Endothelial cell of umbilical vein (primary cell): Measurements from ENCODE around the gene MAGEA12. TPM values are rescaled to one million over a fixed set of nuclear protein-coding genes. Genes with fewer than 3 reads are reported as not detected.
"Not testable (repeated sequence)": the region's sequence is repeated elsewhere in the genome, so short reads cannot be mapped to it uniquely, and the experiment has no call there.

Experiments
- BruUV-seq: library from RNA; stranded (reverse); fragments of 400-500 nt; replicated peaks from 2 replicates; lab custom pipeline; 2021; lab: Mats Ljungman, UMichigan
- CTCF ChIA-PET: fragments of 300-600, 350-600 bp; sonication (Branson Sonifier 250); formaldehyde crosslinking; loops from one replicate; lab custom pipeline; 2021; ENCODE audit warnings: antibody characterized with exemption, inconsistent platforms; lab: Charles Lee
- POLR2A ChIA-PET: fragments of 300-600, 350-600 bp; sonication (Branson Sonifier 250); formaldehyde crosslinking; loops from one replicate; lab custom pipeline; 2021; ENCODE audit warnings: antibody characterized with exemption, inconsistent platforms; lab: Charles Lee
- DNase-seq: peaks from one replicate; pipeline ENCODE4 v3.0.0-alpha.2; 2011; ENCODE audit warnings: low read depth, low spot score
- FAIRE-seq: peaks from 2 replicates; lab custom pipeline; 2011; peaks lifted over from hg19 to GRCh38; lab: Jason Lieb, UNC
- H2AFZ ChIP-seq: 2 replicates; pipeline ENCODE4 v1.6.0; 2012; ENCODE audit warnings: low read depth, low read length, control low read depth, inconsistent platforms
- H3K27ac ChIP-seq: 2 replicates; pipeline ENCODE4 v1.5.1; 2011; ENCODE audit warnings: low read depth, mild to moderate bottlenecking, control low read depth, low read length, moderate library complexity; ENCODE audit not compliant: insufficient read depth
- H3K27me3 ChIP-seq, 2 experiments: 2 replicates each; pipeline versions ENCODE4 v1.6.0 to v1.6.1; 2011; ENCODE audit warnings: low read length in 2 of 2, mixed read lengths in 1 of 2; ENCODE audit not compliant: control insufficient read depth in 2 of 2, insufficient read depth in 2 of 2
- H3K36me3 ChIP-seq, 2 experiments: 2 replicates in 1 of 2; 3 replicates in 1 of 2; pipeline ENCODE4 v1.5.1; 2011; ENCODE audit warnings: low read length in 2 of 2, mild to moderate bottlenecking in 1 of 2, moderate library complexity in 1 of 2; ENCODE audit not compliant: control insufficient read depth in 2 of 2, insufficient read depth in 2 of 2; ENCODE audit errors: extremely low read depth in 1 of 2
- H3K4me1 ChIP-seq: 3 replicates; pipeline ENCODE4 v1.5.1; 2011; ENCODE audit warnings: mild to moderate bottlenecking, low read length; ENCODE audit not compliant: control insufficient read depth, insufficient read depth; ENCODE audit errors: extremely low read depth
- H3K4me2 ChIP-seq: 2 replicates; pipeline ENCODE4 v1.6.1; 2011; ENCODE audit warnings: low read length, control low read depth, mixed read lengths; ENCODE audit not compliant: insufficient read depth
- H3K4me3 ChIP-seq, 3 experiments: fragments of 200-600 bp in 1 of 3; sonication (generic), shearing (Covaris generic) in 1 of 3; replicated peaks in 1 of 3; 2 replicates each; pipeline ENCODE4 v1.5.1; 2011 to 2016; ENCODE audit warnings: control low read depth in 3 of 3, low read length in 3 of 3, mild to moderate bottlenecking in 2 of 3, inconsistent platforms in 1 of 3, low read depth in 1 of 3, moderate library complexity in 1 of 3; ENCODE audit not compliant: insufficient read depth in 1 of 3
- H3K79me2 ChIP-seq: 2 replicates; pipeline ENCODE4 v1.6.0; 2012; ENCODE audit warnings: low read length, inconsistent platforms; ENCODE audit not compliant: control insufficient read depth, insufficient read depth
- H3K9ac ChIP-seq: replicated peaks from 2 replicates; pipeline ENCODE3; 2011; ENCODE audit warnings: low read length, control low read depth; ENCODE audit not compliant: insufficient read depth; ENCODE audit errors: extremely low read depth
- H3K9me1 ChIP-seq: replicated peaks from 3 replicates; pipeline ENCODE4 v1.6.0; 2011; ENCODE audit warnings: mild to moderate bottlenecking, low read length; ENCODE audit not compliant: control insufficient read depth, insufficient read depth; ENCODE audit errors: extremely low read depth
- H3K9me3 ChIP-seq: replicated peaks from 2 replicates; pipeline ENCODE4 v1.5.1; 2012; ENCODE audit warnings: low read length, inconsistent platforms; ENCODE audit not compliant: control insufficient read depth, insufficient read depth
- H4K20me1 ChIP-seq: replicated peaks from 2 replicates; pipeline ENCODE3; 2011; ENCODE audit warnings: mild to moderate bottlenecking, low read length; ENCODE audit not compliant: control insufficient read depth, insufficient read depth; ENCODE audit errors: extremely low read depth
- dilution Hi-C: fragments of 300-500 bp; cut with MboI; formaldehyde crosslinking; loops from one replicate; pipeline ENCODE4 v1.15.0; 2019; ENCODE audit warnings: low sequenced_read_pairs; ENCODE audit not compliant: extremely low pct_ligation_motif_present
- intact Hi-C: fragments of 100-400 bp; cut with micrococcal nuclease; formaldehyde crosslinking; loops from one replicate; pipeline ENCODE4 v1.10.0; 2022
- polyA plus RNA-seq, 4 experiments: library from polyadenylated mRNA; depleted of rRNA in 3 of 4; stranded (reverse) in 3 of 4; unstranded in 1 of 4; fragments of >200 nt; gene quantifications; 2 replicates each; pipeline versions ENCODE4 v1.2.1 to v1.2.3, GENCODE V29; 2011 to 2012; ENCODE audit warnings: missing spikeins in 1 of 4
- total RNA-seq: library from RNA; stranded (reverse); gene quantifications from 2 replicates; pipeline ENCODE4 v1.2.3, GENCODE V29; 2021

MAGEA12 gene
- total and polyA plus RNA-seq, 2 donors (not counting 3 experiments of a cell fraction or from before 2014, with no cell fraction given): not detected

DNA sequence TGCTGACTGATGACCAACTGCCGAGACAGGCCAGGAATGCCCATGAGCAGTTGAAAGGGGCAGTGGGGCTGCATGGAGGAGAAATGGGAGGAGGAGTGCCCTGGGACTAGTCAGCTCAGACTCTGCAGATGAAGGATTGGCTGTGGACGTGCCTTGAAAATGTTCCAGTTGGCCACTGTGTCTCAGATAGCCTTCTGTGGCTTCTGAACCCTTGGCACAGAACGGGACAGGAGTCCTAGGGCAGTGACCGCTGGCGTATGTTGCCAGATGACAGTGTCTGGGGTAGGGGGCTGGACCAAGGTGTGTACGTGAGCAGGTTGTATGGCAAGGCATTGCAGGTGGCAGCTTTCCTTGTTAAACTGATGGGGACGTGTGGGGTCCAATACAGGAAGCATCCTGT is 27.1 kb upstream of the MAGEA12 start:
- DNase-seq, H3K4me2 ChIP-seq, BruUV-seq, H3K4me3 ChIP-seq, H3K9ac ChIP-seq, CTCF ChIA-PET, H3K36me3 ChIP-seq, H3K4me1 ChIP-seq, H2AFZ ChIP-seq, FAIRE-seq, H3K9me1 ChIP-seq, H3K27ac ChIP-seq, dilution Hi-C loops, H4K20me1 ChIP-seq, intact Hi-C loops, H3K79me2 ChIP-seq, H3K27me3 ChIP-seq, POLR2A ChIA-PET, H3K9me3 ChIP-seq: not testable (repeated sequence)

- H3K4me2 ChIP-seq, FAIRE-seq, POLR2A ChIA-PET, DNase-seq, H3K4me3 ChIP-seq, H3K27ac ChIP-seq, H3K36me3 ChIP-seq, H2AFZ ChIP-seq, H4K20me1 ChIP-seq, BruUV-seq, CTCF ChIA-PET, dilution Hi-C loops, H3K27me3 ChIP-seq, H3K9me1 ChIP-seq, intact Hi-C loops, H3K9me3 ChIP-seq, H3K79me2 ChIP-seq, H3K4me1 ChIP-seq, H3K9ac ChIP-seq: not testable (repeated sequence)
These were observed 24.4 kb upstream of the MAGEA12 start, which contains the start of gene CSAG2 for GRCh38 chrX:152709173-152709572. Gene CSAG2 (minus strand): TSS chrX:152709273. CDS start chrX:152709112, 161 bp downstream.

DNA sequence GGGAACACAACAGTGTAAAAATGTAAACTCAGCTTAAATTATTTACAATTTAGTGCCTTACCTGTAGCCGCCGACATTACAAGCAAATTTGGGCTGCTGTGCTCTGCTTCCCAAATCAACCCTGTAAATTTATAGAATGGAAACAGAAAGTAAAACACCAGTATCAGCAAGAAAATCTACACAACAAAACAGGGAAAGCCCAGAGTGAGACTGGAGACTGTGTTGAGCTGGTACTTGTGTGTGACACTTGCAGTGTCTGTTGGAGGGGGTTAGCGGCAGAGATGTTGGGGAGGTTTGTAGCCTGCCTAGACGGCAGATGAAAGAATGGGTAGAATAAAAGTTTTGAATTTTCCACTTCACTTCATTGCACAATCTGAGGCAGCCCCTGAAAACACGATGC is 20.4 kb upstream of the MAGEA12 start:
- H3K4me1 ChIP-seq, BruUV-seq, H4K20me1 ChIP-seq, CTCF ChIA-PET, FAIRE-seq, H3K4me3 ChIP-seq, H2AFZ ChIP-seq, H3K27ac ChIP-seq, H3K4me2 ChIP-seq, DNase-seq, H3K79me2 ChIP-seq, H3K9ac ChIP-seq, H3K9me1 ChIP-seq, H3K9me3 ChIP-seq, dilution Hi-C loops, H3K27me3 ChIP-seq, H3K36me3 ChIP-seq, intact Hi-C loops, POLR2A ChIA-PET: not testable (repeated sequence)

- H4K20me1 ChIP-seq, H3K27ac ChIP-seq, H3K9me3 ChIP-seq, H2AFZ ChIP-seq, intact Hi-C loops, H3K36me3 ChIP-seq, H3K9ac ChIP-seq, DNase-seq, CTCF ChIA-PET, H3K4me1 ChIP-seq, H3K79me2 ChIP-seq, POLR2A ChIA-PET, H3K9me1 ChIP-seq, H3K4me3 ChIP-seq, BruUV-seq, FAIRE-seq, H3K4me2 ChIP-seq, H3K27me3 ChIP-seq, dilution Hi-C loops: not testable (repeated sequence)
These were observed 19.5 kb upstream of the MAGEA12 start, which contains the start of gene MAGEA2B for GRCh38 chrX:152713815-152714787. Gene MAGEA2B (plus strand): TSS chrX:152714628. CDS start chrX:152717107, 2,479 bp downstream.
